ENCODE results near the gene UBR2.
"Not testable (repeated sequence)": the region's sequence is repeated elsewhere in the genome, so short reads cannot be mapped to it uniquely, and the experiment has no call there.

The UBR2 gene

DNA sequence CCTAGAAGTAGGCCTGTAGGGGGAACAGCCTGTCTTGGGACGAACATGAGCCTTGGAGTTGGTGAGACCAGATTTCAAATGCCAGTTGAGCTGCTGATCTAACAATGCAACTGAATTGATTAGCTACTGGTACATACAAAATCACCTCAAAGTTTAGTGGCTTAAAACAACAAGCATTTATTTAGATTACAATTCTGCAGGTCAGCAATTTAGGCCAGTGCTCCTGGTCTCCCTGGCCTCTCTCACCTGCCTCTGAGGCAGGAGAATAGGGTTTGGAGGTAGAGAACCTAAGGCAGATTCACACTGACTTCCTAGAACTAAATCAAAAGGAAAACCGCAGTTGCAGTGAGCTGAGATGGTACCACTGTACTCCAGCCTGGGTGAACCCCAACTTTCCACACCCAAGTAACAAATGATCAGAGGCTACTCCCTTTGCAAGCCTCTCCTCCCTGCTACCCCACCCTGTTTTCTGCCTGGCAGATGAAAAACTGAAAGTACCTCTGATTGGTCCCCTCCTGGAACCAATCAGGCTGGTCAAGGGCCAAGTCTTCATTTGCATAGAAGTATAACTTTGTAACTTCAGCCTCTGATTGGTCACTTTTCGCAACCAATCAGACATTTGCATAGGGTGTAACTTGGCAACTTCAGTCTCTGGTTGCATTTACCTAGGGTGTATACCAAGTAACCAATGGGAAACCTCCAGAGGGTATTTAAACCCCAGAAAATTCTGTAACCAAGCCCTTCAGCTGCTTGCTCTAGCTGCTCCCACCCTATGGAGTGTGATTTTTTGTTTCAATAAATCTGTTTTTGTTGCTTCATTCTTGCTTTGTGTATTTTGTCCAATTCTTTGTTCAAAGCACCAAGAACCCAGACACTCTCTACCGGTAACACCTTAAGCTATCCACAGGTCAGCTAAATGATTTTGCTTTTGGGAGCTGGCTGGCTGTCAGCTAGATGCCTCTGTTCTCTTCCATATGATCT, 8.1 kb upstream of the UBR2 start:
- no peak for DNase-seq

DNA sequence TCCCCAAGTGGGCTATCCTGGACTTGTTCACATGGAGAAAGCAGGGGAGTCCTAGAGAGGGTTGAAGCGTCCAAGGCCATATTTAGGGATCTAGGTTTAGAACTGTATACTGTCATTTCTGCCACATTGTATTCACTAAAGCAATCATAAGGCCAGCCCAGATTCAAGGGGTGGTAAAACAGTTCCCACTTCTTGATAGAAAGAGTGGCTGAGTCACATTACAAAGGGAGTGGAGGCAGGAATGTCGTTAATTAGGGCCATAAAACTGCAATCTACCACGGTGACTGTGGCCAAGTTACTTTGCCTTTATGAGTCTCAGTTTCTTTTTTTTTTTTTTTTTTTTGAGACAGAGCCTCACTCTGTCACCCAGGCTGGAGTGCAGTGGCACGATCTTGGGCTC, 7.4 kb upstream of the UBR2 start:
- no peak for DNase-seq

DNA sequence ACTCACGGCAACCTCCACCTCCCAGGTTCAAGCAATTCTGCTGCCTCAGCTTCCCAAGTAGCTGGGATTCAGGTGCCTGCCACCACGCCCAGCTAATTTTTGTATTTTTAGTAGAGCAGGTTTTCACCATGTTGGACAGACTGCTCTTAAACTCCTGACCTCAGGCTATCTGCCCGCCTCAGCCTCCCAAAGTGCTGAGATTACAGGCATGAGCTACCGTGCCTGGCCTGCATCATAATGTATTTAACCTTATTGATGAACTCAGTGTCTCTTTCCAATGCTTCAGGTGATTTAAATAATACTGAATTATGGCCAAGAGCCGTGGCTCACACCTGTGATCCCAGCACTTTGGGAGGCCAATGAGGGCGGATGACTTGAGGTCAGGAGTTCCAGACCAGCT, 4.6 kb upstream of the UBR2 start:
- not testable (repeated sequence) for DNase-seq

DNA sequence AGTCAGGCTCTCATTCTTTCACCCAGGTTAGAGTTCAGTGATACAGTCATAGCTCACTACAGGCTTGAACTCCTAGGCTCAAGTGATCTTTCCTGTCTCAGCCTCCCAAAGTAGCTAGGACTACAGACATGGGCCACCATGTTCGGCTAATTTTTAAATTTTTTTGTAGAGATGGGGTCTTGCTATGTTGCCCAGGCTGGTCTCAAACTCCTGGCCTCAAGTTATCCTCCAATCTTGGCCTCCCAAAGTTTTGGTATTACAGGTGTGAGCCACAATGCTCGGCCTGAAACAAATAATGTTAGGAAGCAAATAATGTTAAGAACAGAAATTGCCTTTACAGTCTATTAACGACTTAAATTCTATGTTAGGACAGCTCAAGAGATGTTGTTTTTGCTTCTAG, 1.8 kb upstream of the UBR2 start:
- DNase-seq: no peak

DNA sequence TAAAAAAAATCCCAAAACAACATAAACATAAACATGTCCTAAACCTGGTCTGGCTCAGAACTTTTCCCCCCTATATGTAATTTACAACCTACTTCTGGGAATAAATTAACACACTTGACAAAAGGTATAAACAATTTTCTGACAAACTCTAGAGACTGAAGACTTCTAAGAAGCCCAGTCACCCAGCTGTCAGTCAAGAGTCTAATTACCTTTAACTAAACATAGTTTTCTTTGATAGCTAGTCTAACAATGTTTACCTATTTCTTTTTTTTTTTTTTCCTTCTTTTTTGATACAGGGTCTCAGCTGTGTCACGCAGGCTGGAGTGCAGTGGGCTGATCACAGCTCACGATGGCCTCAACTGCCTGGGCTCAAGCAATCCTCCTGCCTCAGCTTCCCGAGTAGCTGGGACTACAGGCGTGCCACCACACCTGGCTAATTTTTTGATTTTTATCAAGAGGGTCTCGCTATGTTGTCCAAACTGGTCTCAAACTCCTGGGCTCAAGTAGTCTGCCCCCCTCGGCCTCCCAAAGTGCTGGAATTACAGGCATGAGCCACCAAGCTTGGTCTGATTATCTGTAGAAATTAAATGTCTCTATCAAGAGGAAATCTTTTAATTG, 932 bp upstream of the UBR2 start:
- DNase-seq: no peak

DNA sequence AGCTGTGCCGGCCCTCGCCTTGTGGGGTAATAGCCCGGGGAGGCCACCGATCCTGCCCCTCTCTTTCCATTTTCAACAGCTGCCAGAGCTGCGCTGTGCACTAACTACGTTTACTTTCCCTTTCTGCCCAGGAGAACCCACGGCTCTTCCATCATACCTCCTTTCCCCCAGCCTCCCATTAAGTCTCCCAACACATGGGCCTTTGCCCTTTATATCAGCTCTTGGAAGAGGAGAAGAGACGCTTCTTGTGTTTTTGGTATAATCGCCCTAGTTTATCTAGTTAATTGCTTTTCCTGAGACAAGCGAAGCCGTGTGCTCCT, 637 bp downstream of the UBR2 start:
- DNase-seq: no peak

DNA sequence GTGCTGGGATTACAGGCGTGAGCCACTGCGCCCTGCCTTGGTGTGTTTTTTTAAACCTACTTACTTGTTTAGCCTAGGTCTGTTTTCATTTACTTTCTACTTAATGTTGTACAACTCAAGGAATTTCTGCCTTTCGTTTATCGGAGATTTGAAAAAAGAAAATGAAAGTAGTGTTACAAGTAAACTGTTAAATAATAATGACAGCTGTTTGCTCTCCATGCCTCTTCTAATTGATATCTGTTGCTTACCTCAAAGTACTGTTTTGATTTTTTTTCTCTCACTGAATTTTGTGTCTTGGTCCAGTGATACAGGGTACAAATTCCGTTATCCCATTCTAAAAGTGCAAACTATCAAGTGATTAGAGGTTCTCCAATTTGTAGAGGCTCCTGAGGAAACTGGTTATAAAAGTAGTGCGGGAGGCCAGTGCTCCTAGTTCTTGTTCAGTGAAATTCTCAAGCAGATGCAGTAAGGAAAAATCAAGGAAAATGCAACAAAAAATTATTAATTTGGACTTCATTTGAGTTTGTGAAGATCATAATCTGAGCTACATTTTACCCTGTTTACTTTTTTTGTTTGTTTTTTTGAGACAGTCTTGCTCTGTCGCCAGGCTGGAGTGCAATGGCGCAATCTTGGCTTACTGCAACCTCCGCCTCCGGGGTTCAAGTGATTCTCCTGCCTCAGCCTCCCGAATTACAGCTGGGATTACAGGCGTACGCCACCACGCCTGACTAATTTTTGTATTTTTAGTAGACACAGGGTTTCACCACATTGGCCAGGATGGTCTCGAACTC, 2.2 kb downstream of the UBR2 start:
- DNase-seq: no peak

DNA sequence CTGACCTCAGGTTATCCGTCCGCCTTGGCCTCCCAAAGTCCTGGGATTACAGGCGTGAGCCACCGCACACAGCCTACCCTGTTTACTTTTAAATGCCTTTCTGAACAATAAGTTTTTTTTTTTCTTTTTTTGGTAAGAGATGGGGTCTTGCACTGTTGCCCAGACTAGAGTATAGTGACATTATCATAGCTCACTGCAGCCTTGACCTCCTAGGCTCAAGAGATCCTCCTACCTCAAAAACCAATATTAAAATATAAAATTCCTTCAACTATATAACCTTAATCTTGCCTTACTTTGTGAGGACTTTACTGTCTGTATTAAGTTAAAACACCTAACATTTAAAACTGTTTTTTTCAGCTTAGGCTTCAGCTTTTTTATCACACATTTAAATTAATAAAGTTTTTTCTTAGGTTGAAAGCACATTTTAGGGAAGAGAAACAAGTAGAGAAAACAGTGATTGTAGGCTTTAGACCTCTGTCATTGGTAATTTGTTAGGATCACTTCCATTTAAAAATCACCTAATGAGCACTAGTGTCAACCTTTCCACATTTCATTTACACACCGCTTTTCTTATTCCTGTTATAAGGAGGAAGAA, 2.9 kb downstream of the UBR2 start:
- no peak for DNase-seq

DNA sequence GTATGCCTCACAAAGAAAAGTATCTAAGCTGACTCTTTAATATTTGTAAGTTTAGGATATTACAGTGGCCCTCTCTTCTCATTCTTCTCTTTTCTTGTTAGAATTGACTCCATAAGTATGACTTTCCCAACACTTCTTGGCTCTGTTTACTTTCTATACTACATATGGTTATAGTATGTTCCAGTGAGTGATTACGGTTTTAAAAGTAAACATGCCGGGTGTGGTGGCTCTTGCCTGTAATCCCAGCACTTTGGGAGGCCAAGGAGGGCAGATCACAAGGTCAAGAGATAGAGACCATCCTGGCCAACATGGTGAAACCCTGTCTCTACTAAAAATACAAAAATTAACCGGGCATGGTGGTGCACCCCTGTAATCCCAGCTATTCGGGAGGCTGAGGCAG, 3.4 kb downstream of the UBR2 start:
- DNase-seq: not testable (repeated sequence)

DNA sequence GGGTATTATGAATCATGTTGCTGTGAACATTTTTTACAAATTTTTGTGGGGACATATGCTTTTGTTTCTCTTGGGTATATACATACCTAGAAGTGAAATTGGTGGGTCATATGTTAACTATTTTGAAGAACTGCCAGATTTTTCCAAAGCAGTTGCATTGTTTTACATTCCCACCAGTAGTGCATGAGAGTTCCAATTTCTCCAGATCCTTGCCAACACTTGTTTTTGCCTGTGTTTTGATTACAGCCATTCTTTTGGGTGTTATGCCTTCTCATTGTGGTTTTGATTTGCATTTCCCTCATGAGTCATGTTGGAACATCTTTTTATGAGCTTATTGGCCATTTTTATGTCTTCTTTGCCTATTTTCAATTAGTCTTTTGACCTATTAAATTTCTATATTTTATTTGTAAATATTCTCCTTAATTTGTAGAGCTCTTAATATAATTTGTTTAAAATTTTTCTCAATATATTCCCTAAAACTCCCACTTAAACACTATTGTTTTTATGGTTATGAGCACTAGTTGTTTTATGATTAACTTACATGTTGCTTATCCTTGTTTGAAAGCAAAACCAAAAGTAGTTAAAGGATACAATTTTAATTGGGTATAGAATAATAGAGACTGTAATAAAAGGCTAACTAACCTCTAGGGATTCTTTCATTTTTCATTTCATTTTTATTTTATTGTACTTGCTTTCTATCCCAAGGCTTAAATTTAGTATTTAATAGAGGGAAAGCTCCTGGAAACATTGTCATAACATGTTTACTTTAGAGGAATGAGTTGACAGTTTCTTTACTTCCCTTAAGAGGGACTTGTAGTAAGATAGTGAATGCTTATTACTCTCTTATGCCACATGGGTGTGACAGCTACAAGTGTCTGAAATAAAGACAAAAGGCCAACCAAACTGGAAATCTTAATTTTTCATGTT, 5.5 kb downstream of the UBR2 start:
- no peak for DNase-seq

DNA sequence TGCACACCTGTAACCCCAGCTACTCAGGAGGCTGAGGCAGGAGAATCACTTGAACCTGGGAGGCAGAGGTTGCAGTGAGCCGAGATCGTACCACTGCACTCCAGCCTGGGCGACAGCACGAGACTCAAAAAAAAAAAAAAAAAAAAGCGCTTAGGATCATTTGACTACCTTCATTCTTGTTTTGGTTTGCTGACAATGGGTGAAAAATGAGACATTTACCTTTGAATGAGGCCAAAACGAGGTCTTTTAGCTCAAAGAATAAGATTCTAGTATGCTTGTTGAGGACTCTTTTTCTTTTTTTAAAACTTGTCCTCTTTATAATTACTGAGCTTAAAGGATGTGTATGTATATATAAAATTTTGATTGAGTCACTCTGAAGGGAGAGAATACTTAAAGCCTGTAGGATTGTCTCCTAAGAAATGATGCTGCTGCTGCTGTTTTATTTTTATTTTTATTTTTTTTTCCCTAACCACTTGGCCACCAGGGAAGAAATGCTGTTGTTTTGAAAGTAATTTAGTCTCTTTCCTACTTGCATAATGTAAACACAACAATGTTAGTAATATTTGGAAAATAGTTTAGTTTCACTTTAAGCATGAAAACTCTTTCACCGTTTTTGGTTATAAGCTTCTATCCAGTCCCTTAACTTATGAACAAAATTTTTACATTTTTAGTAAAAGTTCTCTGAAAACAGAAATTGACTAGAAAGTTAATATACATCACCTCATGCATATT, 7.9 kb downstream of the UBR2 start:
- no peak for DNase-seq

DNA sequence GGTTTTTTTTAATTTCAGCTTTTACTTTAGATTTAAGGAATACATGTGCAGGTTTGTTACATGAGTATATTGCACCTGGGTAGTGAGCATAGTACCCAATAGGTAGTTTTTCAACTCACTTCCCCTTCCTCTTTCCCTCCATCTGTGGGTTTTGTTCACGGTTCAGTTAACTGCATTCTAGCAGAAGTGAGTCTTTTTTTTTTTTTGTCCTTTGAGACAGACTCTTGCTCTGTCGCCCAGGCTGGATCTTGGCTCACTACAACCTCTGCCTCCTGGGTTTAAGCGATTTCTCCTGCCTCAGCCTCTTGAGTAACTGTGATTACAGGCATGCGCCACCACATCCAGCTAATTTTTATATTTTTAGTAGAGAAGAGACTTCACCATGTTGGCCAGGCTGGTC, 8.7 kb downstream of the UBR2 start:
- DNase-seq: peak; percentile 42

DNA sequence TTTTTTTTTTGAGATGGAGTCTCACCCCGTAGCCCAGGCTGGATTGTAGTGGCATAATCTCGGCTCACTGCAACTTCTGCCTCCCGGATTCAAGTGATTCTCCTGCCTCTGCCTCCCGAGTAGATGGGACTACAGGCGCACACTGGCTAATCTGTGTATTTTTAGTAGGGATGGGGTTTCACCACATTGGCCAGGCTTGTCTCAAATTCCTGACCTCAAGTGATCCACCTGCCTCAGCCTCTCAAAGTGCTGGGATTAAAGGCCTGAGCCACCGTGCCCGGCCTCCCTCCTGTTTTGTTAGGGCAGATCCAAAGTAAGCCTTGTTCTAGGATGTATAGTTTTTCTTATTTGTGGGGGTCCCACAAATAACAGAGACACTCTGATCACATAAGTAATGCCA, 12.7 kb downstream of the UBR2 start:
- not testable (repeated sequence) for DNase-seq

DNA sequence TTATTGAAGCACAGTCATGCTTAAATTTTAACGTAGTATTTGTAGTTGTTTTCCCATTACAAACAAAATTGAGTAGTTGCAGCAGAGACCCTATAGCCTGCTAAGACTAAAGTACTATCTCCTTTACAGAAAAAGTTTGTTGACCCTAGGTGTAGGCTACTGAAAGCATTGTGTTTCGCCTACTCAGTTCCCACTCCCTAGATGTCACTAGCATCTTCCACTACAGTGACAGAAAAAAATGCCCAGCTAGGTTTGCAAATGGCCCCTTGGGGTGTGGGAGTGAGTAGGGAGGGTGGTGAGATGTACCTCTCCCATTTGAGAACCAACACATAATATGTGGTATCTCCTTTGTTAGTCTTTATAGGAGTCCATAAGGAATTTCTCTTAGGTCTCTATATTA, 34.5 kb downstream of the UBR2 start:
- DNase-seq: no peak

DNA sequence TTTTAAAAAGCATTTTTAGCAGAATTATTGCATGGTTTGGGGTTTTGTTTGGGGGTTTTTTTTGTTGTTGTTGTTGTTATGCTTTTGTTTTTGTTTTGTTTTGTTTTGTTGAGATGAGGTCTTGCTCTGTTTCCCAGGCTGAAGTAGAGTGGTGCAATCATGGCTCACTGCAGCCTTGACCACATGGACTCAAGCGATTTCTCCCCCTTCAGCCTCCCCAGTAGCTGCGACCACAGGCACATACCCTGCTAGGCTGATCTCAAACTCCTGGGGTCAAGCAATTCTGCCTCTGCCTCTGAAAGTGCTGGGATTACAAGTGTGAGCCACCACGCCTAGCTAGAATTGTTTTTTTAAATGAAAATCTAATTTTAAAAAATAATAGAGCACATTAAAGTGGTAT, 35.7 kb downstream of the UBR2 start:
- DNase-seq: no peak

DNA sequence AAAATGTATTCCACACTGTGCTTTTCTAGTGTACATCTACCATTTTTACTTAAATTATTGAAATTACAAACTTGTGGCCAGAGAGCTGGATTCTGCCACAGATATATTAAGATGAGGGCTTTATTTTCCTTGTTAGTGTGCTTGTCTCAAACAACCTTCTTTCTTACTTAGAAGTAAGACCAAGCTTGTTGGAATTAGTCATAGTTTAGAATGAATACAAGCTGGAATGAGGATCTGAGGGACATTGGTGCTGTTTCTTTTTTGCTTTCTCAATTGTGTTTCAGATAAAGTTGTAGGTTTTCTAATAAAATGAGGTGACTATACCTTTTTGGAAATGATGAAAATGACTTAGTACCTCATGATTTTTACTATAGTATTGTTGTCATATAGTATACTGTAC, 40.3 kb downstream of the UBR2 start:
- DNase-seq: no peak

DNA sequence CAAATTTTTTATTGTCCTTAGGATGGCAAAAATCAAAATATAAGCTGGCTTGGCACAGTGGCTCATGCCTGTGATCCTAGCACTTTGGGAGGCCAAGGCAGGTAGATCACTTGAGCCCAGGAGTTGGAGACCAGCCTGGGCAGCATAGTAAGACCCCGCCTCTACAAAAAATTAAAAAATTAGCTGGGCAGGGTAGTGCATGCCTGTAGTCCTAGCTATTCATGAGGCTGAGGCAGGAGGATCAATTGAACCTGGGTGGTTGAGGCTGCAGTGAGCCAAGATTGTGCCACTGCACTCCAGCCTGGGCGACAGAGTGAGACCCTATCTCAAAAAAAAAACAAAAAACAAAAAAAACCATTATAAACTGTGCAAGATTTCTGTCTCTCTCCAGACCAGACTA, 40.9 kb downstream of the UBR2 start:
- DNase-seq: not testable (repeated sequence)

DNA sequence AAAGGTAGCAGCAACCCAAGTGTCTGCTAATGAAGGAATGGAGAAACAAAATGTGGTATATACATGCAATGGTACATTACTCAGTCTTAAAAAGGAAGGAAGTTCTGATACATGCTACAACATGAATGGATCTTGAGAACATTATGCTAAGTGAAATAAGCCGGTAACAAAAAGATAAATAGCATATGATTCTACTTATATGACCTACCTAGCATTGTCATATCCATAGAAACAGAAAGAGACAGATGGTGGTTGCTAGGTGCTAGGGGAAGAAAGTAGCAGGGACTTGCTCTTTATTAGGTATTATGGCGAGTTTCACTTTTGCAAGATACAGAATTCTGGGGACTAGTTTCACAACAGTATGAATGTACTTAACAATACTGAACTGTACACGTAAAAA, 46.6 kb downstream of the UBR2 start:
- DNase-seq: no peak

DNA sequence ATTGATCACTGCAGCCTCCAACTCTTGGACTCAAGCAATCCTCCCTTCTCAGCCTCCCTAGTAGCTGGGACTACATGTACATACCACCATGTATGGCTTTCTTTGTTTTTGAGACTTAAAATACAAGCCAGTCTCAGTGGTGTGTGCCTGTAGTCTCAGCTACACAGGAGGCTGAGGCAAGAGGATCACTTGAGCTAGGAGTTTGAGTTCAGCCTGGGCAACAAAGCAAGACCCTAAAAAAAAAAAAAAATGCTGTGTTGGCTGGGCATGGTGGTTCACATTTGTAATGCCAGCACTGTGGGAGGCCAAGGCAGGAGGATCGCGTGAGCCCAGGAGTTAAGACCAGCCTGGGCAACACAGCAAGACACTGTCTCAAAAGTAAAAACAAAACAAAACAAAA, 51.7 kb downstream of the UBR2 start:
- DNase-seq: no peak

DNA sequence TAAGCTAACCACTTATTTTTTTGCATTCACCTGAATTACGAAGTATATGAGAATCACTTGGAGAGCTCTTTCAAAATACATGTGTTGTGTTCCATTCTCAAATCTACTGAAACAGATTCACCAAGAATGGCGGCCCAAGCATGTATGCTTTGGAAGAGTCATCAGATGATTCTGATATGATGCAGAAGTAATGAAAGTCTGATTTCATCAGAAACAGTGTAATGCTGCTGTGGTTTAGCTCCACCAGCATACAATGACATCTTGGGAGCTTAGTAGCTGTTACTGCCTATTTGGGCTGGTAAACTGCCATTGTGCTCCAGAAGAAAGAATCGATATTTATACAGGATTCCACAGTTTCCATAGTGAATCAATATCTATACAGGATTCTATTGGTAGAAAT, 52.9 kb downstream of the UBR2 start:
- DNase-seq: no peak

DNA sequence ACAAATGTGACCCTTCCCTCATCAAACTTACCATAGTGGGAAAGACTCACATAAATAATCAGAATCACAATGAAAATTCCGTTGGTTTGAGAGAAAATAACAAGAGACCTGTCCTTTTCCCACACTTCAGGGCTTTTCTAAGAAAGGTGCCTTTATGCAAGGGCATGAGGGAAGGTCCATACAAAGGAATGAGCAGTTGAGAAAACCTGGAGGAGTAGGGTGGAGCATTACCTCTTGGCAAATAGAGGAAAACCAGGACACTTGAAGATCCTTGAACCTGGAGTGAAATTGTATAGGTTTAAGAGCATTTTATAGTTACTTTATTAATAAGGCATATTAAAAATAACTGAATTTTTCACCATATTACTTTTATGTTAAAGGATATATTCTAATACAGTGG, 54.3 kb downstream of the UBR2 start:
- no peak for DNase-seq

DNA sequence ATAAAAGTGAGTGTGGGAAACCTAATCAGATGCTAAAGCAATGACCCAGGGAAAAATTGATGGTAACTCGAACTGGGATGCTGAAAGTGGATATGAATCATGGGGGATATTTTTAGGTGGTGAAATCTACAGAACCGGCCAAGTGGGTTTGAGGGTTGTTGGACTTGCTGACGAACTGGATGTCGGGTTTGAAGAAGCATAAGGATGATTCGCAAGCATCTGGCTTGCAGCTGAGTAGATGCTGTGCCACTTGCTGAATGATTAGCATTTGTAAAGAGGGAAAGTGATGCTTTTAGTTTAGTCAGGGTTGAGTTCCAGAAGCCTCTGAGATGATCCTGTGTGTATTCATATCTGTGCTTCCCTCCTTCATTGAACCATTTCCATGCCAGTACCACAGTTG, 54.9 kb downstream of the UBR2 start:
- no peak for DNase-seq

All from SIG-M5 (cell line).